Esophagus squamous epithelium (tissue), 5 donors: ENCODE results near the gene OBI1. TPM values are rescaled to one million over a fixed set of nuclear protein-coding genes. Genes with fewer than 3 reads are reported as not detected.

ENCODE experiments used
- DNase-seq: peaks from one replicate; lab custom pipeline; 2025; lab: John Stamatoyannopoulos, UW
- H3K27ac ChIP-seq, 4 donors: fragments of 200-600 bp; sonication (generic); one replicate each; pipeline ENCODE4 v1.5.1; 2016 to 2019; ENCODE audit warnings: mild to moderate bottlenecking in 1 of 4
- H3K27me3 ChIP-seq, 4 donors: fragments of 200-600 bp; sonication (generic); 1 replicate in 3 of 4; 2 replicates in 1 of 4; pipeline versions ENCODE4 v1.5.1 to v1.6.0; 2017 to 2021; ENCODE audit warnings: antibody characterized with exemption in 1 of 4
- H3K36me3 ChIP-seq, 3 donors: fragments of 200-600 bp; sonication (generic); one replicate each; pipeline ENCODE4 v1.5.1; 2016 to 2019
- H3K4me1 ChIP-seq, 3 donors: fragments of 200-600 bp; sonication (generic); one replicate each; pipeline ENCODE4 v1.5.1; 2017 to 2019
- H3K4me3 ChIP-seq, 4 donors: fragments of 200-600 bp; sonication (generic); 1 replicate in 3 of 4; 2 replicates in 1 of 4; pipeline ENCODE4 v1.5.1; 2016 to 2019; ENCODE audit warnings: mild to moderate bottlenecking in 2 of 4, moderate library complexity in 1 of 4
- H3K9me3 ChIP-seq, 3 donors: fragments of 200-600 bp; sonication (generic); one replicate each; pipeline ENCODE4 v1.5.1; 2016 to 2019
- CTCF ChIP-seq, 6 experiments: fragments of 450-650 bp in 4 of 6; fragments of 200-600 bp in 2 of 6; sonication (generic) in 2 of 6; IDR thresholded peaks; one replicate each; pipeline ENCODE4 v1.5.1; 2016 to 2019; ENCODE audit warnings: antibody characterized with exemption in 6 of 6, mild to moderate bottlenecking in 4 of 6, moderate library complexity in 4 of 6
- POLR2A ChIP-seq, 4 donors: fragments of 450-650 bp; IDR thresholded peaks; one replicate each; pipeline ENCODE4 v1.6.1; 2017; ENCODE audit warnings: antibody characterized with exemption in 4 of 4, mild to moderate bottlenecking in 4 of 4, moderate library complexity in 3 of 4
- WGBS, 2 donors: methylation state at CpG; one replicate each; pipeline ENCODE4 v1.1.5; 2018; 5-methylcytosine and 5-hydroxymethylcytosine counted together
- intact Hi-C: fragments of 100-400 bp; cut with DNase I; formaldehyde crosslinking; loops from one replicate; pipeline ENCODE4 v1.15.0; 2022
- total RNA-seq, 4 donors: library from RNA; depleted of rRNA; stranded (reverse); fragments of >200 nt; gene quantifications; one replicate each; pipeline ENCODE4 v1.1.0, GENCODE V29; 2016
- donor health status: DM: yes; HTN: yes; CAD: no.

Gene OBI1
- total RNA-seq, 4 donors from 2014 or later, result 3.4 to 9.3 (median 7.0) TPM

GRCh38 chr13:78599645-78600279 lies 59.2 kb downstream of the OBI1 start:
- Histone ChIP-seq H3K27me3 (peaks cover 34 to 98% (median 60%) of the 10 kb centered on the region in 4 donors), H3K36me3 (no peaks in the 10 kb centered on the region), H3K9me3 (no peaks in the 10 kb centered on the region), H3K4me3 (no peak overlapping the region), H3K4me1 (peaks cover 19 to 52% (median 24%) of the 10 kb centered on the region in 3 donors), H3K27ac (no peak overlapping the region)
- DNase-seq, result no peak
- 20 to 28% methylated on average over 6 of the region's 6 CpGs for WGBS, 2 donors
- intact Hi-C loops, result no loop called here
- TF ChIP-seq CTCF (IDR thresholded peaks at IDR 0.05), result no peak
- no peak for TF ChIP-seq POLR2A (IDR thresholded peaks at IDR 0.05)

GRCh38 chr13:78598966-78599644 lies 59.9 kb downstream of the OBI1 start:
- DNase-seq, result no peak
- no peak overlapping the region for H3K27ac ChIP-seq
- 21 to 22% methylated on average over 5 of the region's 5 CpGs for WGBS, 2 donors
- H3K4me3 ChIP-seq, result no peak overlapping the region
- intact Hi-C loops, result no loop called here
- H3K36me3 ChIP-seq, result no peaks in the 10 kb centered on the region
- H3K4me1 ChIP-seq, result peaks cover 19 to 50% (median 24%) of the 10 kb centered on the region in 3 donors
- peaks cover 37 to 98% (median 63%) of the 10 kb centered on the region in 4 donors for H3K27me3 ChIP-seq
- H3K9me3 ChIP-seq, result no peaks in the 10 kb centered on the region
- TF ChIP-seq CTCF (IDR thresholded peaks at IDR 0.05) (no peak), POLR2A (IDR thresholded peaks at IDR 0.05) (no peak)

- DNase-seq, result no peak
- Histone ChIP-seq H3K27me3 (peaks cover 45 to 98% (median 67%) of the 10 kb centered on the region in 4 donors), H3K4me1 (peaks cover 14 to 46% (median 21%) of the 10 kb centered on the region in 3 donors), H3K27ac (no peak overlapping the region), H3K4me3 (no peak overlapping the region), H3K9me3 (no peaks in the 10 kb centered on the region), H3K36me3 (no peaks in the 10 kb centered on the region)
- TF ChIP-seq CTCF (IDR thresholded peaks at IDR 0.05), result no peak
- no peak for TF ChIP-seq POLR2A (IDR thresholded peaks at IDR 0.05)
- WGBS, 2 donors, result 17 to 19% methylated on average over 3 of the region's 3 CpGs
- intact Hi-C loops, result no loop called here
Observed at GRCh38 chr13:78598116-78598781, 60.7 kb downstream of the OBI1 start.

- no peak for DNase-seq
- H3K27me3 ChIP-seq, result peaks cover 41 to 98% (median 74%) of the 10 kb centered on the region in 4 donors
Observed at GRCh38 chr13:78597602-78597932, 61.4 kb downstream of the OBI1 start.

More at GRCh38 chr13:78597602-78597932, 61.4 kb downstream of the OBI1 start:
- H3K27ac ChIP-seq, result no peak overlapping the region
- H3K4me3 ChIP-seq, result no peak overlapping the region
- H3K36me3 ChIP-seq, result no peaks in the 10 kb centered on the region
- peaks cover 7 to 40% (median 18%) of the 10 kb centered on the region in 3 donors for H3K4me1 ChIP-seq
- 22 to 30% methylated on average over 7 of the region's 7 CpGs for WGBS, 2 donors
- TF ChIP-seq CTCF (IDR thresholded peaks at IDR 0.05) (no peak), POLR2A (IDR thresholded peaks at IDR 0.05) (no peak)
- no peaks in the 10 kb centered on the region for H3K9me3 ChIP-seq
- intact Hi-C loops, result no loop called here
